Suprapubic skin (tissue), 3 donors: ENCODE results near the gene SLC33A1.

Experiments
- POLR2A ChIP-seq, 2 donors: fragments of 450-650 bp; IDR thresholded peaks; one replicate each; pipeline ENCODE4 v1.6.1; 2017; ENCODE audit warnings: antibody characterized with exemption in 2 of 2, mild to moderate bottlenecking in 2 of 2, moderate library complexity in 2 of 2
- TF ChIP-seq, protein P1 (sequence below), 2 donors: fragments of 200-600 bp in 1 of 2; fragments of 450-650 bp in 1 of 2; sonication (generic) in 1 of 2; IDR thresholded peaks; one replicate each; pipeline ENCODE4 v1.5.1; 2016 to 2019; ENCODE audit warnings: antibody characterized with exemption in 2 of 2, mild to moderate bottlenecking in 1 of 2, moderate library complexity in 1 of 2

DNA sequence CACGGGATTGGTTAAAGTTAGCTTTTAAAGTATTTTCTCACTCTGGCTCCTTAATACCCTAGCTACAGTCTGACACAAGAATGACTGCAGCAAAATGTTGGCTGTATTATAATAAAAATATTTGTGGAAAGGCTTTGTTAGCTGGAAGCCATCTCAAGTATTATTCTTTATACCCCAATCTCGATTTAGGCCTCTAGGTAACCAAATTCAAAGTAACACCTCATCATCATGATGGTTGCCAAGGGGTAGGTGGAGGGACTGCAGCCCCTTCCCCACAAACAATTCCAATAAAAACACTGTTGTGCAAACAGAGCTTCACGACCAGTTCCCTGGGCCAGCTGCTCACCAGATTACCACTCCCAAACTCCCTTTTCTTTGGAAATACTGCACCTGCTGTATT lies 15.5 kb upstream of the SLC33A1 start:
- TF ChIP-seq, protein P1, sequence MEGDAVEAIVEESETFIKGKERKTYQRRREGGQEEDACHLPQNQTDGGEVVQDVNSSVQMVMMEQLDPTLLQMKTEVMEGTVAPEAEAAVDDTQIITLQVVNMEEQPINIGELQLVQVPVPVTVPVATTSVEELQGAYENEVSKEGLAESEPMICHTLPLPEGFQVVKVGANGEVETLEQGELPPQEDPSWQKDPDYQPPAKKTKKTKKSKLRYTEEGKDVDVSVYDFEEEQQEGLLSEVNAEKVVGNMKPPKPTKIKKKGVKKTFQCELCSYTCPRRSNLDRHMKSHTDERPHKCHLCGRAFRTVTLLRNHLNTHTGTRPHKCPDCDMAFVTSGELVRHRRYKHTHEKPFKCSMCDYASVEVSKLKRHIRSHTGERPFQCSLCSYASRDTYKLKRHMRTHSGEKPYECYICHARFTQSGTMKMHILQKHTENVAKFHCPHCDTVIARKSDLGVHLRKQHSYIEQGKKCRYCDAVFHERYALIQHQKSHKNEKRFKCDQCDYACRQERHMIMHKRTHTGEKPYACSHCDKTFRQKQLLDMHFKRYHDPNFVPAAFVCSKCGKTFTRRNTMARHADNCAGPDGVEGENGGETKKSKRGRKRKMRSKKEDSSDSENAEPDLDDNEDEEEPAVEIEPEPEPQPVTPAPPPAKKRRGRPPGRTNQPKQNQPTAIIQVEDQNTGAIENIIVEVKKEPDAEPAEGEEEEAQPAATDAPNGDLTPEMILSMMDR (IDR thresholded peaks at IDR 0.05): no peak
- no peak for TF ChIP-seq POLR2A (IDR thresholded peaks at IDR 0.05)
